ENCODE data around the gene KDM2A. TPM values are rescaled to one million over a fixed set of nuclear protein-coding genes. Genes with fewer than 3 reads are reported as not detected.

Gene KDM2A
- total RNA-seq, 6 experiments from 2014 or later, result 23.8 to 37.1 (median 33.4) TPM

- no peak overlapping the region for H3K4me3 ChIP-seq
- intact Hi-C loops (cut with DNase I), result loop anchor here in 1 of 2 donors (5.0 kb wide), 1 partner anchor 35 kb away; no protein-coding TSS in a partner anchor
- no peaks in the 10 kb centered on the region for H3K9me3 ChIP-seq
- TF ChIP-seq POLR2A (IDR thresholded peaks at IDR 0.05) (no peak), CTCF (IDR thresholded peaks at IDR 0.05) (no peak)
- H3K4me1 ChIP-seq, result peaks cover 0 to 19% (median 7%) of the 10 kb centered on the region in 4 donors
- H3K36me3 ChIP-seq, result peaks cover 0 to 19% (median 0%) of the 10 kb centered on the region in 4 donors
- ATAC-seq (no peak), DNase-seq (peak in 1 of 3 donors; percentile 35)
- H3K27me3 ChIP-seq, result no peaks in the 10 kb centered on the region
- H3K27ac ChIP-seq, result no peak overlapping the region
- WGBS (ENCODE audit: insufficient coverage, low coverage, low lambda C conversion rate, missing lambda C conversion rate), result 100% methylated on average over 1 of the region's 19 CpGs
These were observed 187.9 kb downstream of the KDM2A start for GRCh38 chr11:67306769-67307544.

- no peak overlapping the region for H3K4me3 ChIP-seq
- H3K4me1 ChIP-seq, result peaks cover 0 to 12% (median 4%) of the 10 kb centered on the region in 4 donors
- no peak overlapping the region for H3K27ac ChIP-seq
- H3K9me3 ChIP-seq, result no peaks in the 10 kb centered on the region
- WGBS (ENCODE audit: insufficient coverage, low coverage, low lambda C conversion rate, missing lambda C conversion rate), result 100% methylated on average over 5 of the region's 12 CpGs
- no peaks in the 10 kb centered on the region for H3K27me3 ChIP-seq
- intact Hi-C loops (cut with DNase I), result loop anchor here in 1 of 2 donors (5.0 kb wide), 1 partner anchor 35 kb away; no protein-coding TSS in a partner anchor
- DNase-seq, result peak in 1 of 3 donors; percentile 44
- TF ChIP-seq CTCF (IDR thresholded peaks at IDR 0.05), result no peak
- no peak for TF ChIP-seq POLR2A (IDR thresholded peaks at IDR 0.05)
- no peak for ATAC-seq
- H3K36me3 ChIP-seq, result peaks cover 0 to 19% (median 0%) of the 10 kb centered on the region in 4 donors
These were observed 188.5 kb downstream of the KDM2A start for GRCh38 chr11:67307545-67308001.

Other genes with a start within 250 kb of the KDM2A start
- 100 to 1,000 TPM; 265 to 457 (median 317) TPM for gene PC, start 160.9 kb upstream of the KDM2A start, total RNA-seq
- gene C11orf86, start 144.0 kb upstream of the KDM2A start, total RNA-seq, result not detected
- 10 to 100 TPM in 4 of 6 experiments, 1 to 10 TPM in 2; 1.8 to 35.3 (median 14.2) TPM for gene SYT12, start 96.1 kb upstream of the KDM2A start, total RNA-seq
- gene RHOD, start 62.4 kb upstream of the KDM2A start, total RNA-seq, result 100 to 1,000 TPM in 1 of 6 experiments, 10 to 100 TPM in 5; 17.8 to 106 (median 47.3) TPM
- 10 to 100 TPM; 24.5 to 43.9 (median 28.5) TPM for gene GRK2, start 147.2 kb downstream of the KDM2A start, total RNA-seq
- 10 to 100 TPM in 4 of 6 experiments, 1 to 10 TPM in 2; 7.7 to 14.1 (median 10.4) TPM for gene ANKRD13D, start 170.0 kb downstream of the KDM2A start, total RNA-seq
- 10 to 100 TPM; 10.9 to 17.9 (median 14.5) TPM for gene SSH3, start 184.3 kb downstream of the KDM2A start, total RNA-seq
- 100 to 1,000 TPM in 2 of 6 experiments, 10 to 100 TPM in 4; 70.5 to 216 (median 97.9) TPM for gene POLD4, start 234.3 kb downstream of the KDM2A start, total RNA-seq